RWPE1 (cell line): Measurements from ENCODE around the gene SOCS3.

Source experiments
- CTCF ChIA-PET: fragments of 350-600 bp; sonication (Branson Sonifier 250); formaldehyde crosslinking; extraction: SDS; loops from one replicate; lab custom pipeline; 2021; lab: Yijun Ruan, JAX
- POLR2A ChIA-PET: fragments of 400-600 bp; formaldehyde crosslinking; extraction: SDS; loops from one replicate; lab custom pipeline; 2020; ENCODE audit warnings: antibody characterized with exemption; ENCODE audit not compliant: low non-redundant PET; lab: Yijun Ruan, JAX
- DNase-seq: peaks from one replicate; pipeline ENCODE4 v3.0.0; 2012; ENCODE audit warnings: low spot score
- H3K27ac ChIP-seq: fragments of 450-650 bp; 2 replicates; pipeline ENCODE4 v1.5.1; 2017
- CTCF ChIP-seq: fragments of 450-650 bp; conservative IDR thresholded peaks from 2 replicates; pipeline ENCODE4 v1.5.1; 2017; ENCODE audit warnings: low read depth, mild to moderate bottlenecking

The SOCS3 gene

GRCh38 chr17:78398390-78398789, 38.5 kb upstream of the SOCS3 start:
- TF ChIP-seq CTCF, result no peak
- ChIA-PET POLR2A (no interaction called here), CTCF (no interaction called here)
- no peak for DNase-seq
- H3K27ac ChIP-seq, result no peak overlapping the region

- no peak for DNase-seq
- POLR2A ChIA-PET, result no interaction called here
- CTCF ChIA-PET, result no interaction called here
- no peak for TF ChIP-seq CTCF
- peak overlapping the region; percentile 13; the same call in 1 of the 2 replicates for H3K27ac ChIP-seq
Measured at GRCh38 chr17:78397681-78398101, 37.8 kb upstream of the SOCS3 start.

- TF ChIP-seq CTCF, result no peak
- CTCF ChIA-PET, result interaction anchor here (0.6 to 0.7 kb wide), 2 partner anchors 25 to 617 kb away, joined by 4 to 5 read pairs; no protein-coding TSS in a partner anchor
- POLR2A ChIA-PET, result no interaction called here
- H3K27ac ChIP-seq, result no peak overlapping the region
- no peak for DNase-seq
Measured at GRCh38 chr17:78396441-78397337, 36.8 kb upstream of the SOCS3 start.

GRCh38 chr17:78395155-78395554, 35.3 kb upstream of the SOCS3 start:
- DNase-seq, result no peak
- H3K27ac ChIP-seq, result no peak overlapping the region
- ChIA-PET CTCF (no interaction called here), POLR2A (no interaction called here)
- TF ChIP-seq CTCF, result no peak

- DNase-seq, result no peak
- TF ChIP-seq CTCF, result no peak
- ChIA-PET CTCF (no interaction called here), POLR2A (no interaction called here)
- no peak overlapping the region for H3K27ac ChIP-seq
Measured at GRCh38 chr17:78394209-78394608, 34.3 kb upstream of the SOCS3 start.

GRCh38 chr17:78393575-78393974, 33.7 kb upstream of the SOCS3 start:
- POLR2A ChIA-PET, result no interaction called here
- CTCF ChIA-PET, result no interaction called here
- TF ChIP-seq CTCF, result no peak
- no peak for DNase-seq
- no peak overlapping the region for H3K27ac ChIP-seq
